Measurements from ENCODE around the gene PRKG1. TPM values are rescaled to one million over a fixed set of nuclear protein-coding genes. Genes with fewer than 3 reads are reported as not detected.

PRKG1 gene
- total RNA-seq, result 40.7 and 57.0 TPM in 2 replicates

DNA sequence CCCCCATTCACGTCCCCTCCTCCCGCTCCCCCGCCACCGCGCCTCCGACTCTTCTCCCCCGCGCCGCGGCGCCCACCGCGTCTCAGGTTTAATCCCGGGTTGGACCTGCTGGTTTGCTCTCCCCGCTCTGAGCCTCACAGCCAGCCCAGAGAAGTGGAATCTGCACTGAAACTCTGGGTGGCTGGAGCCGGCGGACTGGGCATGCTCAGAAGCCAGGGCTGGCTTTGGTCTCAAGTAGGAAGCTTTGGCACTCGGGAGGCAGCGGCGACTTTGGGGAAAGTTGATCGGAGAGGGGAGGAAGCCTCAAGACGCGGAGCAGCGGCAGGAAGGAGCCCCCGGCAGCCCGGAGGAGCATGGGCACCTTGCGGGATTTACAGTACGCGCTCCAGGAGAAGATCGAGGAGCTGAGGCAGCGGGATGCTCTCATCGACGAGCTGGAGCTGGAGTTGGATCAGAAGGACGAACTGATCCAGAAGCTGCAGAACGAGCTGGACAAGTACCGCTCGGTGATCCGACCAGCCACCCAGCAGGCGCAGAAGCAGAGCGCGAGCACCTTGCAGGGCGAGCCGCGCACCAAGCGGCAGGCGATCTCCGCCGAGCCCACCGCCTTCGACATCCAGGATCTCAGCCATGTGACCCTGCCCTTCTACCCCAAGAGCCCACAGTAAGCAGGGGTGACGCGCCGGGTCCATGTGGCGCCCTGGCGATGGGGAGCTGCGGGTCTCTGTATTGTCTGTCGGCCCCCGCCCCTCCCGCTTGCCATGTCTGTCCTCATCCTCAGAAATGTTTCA lies at the start of gene PRKG1:
Gene PRKG1 (plus strand): TSS at position 250 of the 791 bp plus-strand sequence.

DNA sequence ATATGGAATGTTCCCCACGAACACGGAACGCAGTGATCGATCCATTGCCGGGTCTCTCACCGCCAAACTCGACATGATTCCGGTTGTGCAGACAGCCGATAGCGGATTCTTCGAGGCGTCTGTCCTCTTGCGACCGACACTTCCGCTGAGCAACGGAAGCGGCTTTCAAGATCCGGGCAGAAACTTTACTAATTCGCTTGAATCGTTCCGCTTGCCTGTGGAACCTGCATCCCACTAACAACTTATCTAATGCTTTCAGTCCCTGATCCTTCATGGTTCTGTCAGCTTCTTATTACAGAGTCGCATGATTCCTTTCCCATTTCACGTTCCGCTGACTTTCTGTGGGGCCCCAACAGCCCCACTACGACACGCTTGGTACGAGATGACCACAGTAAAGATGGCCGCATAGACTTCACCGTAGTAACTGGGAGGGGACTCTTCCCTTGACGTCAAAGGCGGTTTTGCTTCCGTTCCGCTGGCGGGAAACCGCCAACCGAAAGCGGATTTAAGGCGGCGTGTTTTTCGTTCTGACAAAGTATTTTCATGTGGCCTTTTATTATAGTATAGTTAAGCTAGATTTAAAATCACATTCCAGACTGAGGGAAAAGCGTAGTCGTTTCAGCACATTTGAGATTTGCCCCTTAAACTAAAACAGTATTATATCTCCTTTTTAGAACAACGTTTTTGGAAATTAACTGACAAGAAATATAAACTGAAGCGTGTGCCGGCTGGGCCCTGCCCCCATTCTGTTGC lies 625.4 kb downstream of the PRKG1 start, which contains the start of gene CSTF2T:
Gene CSTF2T (minus strand): TSS at position 121 of the 753 bp plus-strand sequence. CDS start 46 bp downstream, at position 75.

DNA sequence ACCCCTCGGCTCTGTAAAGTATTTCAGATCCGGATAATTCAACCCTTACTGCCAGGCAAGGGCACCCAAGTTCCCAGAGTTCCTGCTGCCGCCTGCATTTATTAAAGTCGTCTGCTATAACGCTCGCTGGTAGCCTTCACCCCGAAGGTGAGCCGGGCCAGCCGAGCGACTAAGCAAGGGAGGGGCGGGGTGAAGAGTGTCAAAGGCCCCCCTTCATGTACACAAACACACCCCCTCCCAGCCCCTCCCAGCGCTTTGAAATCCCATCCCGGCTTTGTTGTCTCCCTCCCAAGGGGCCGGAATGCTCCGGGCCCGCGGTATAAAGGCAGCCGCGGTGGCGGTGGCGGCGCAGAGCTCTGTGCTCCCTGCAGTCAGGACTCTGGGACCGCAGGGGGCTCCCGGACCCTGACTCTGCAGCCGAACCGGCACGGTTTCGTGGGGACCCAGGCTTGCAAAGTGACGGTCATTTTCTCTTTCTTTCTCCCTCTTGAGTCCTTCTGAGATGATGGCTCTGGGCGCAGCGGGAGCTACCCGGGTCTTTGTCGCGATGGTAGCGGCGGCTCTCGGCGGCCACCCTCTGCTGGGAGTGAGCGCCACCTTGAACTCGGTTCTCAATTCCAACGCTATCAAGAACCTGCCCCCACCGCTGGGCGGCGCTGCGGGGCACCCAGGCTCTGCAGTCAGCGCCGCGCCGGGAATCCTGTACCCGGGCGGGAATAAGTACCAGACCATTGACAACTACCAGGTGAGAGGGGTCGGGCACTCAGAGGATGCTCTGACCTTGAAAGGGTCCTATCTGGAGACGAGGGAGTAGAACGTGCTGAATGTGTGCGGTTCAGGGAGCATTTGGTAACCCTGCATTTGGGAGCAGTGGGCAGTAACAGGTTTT lies 1239.9 kb downstream of the PRKG1 start, which contains the start of gene DKK1:
Gene DKK1 (plus strand): TSS at position 349 of the 889 bp plus-strand sequence. CDS start 154 bp downstream, at position 503.

Other genes starting within 250 kb of the PRKG1 start
- not detected in 2 replicates for gene A1CF, start 188.9 kb upstream of the PRKG1 start, total RNA-seq